GM23338 (cell line): Measurements from ENCODE around the gene LMBR1.

Experiments
- CREB1 ChIP-seq: fragments of 250-450 bp; sonication (Bioruptor Pico); IDR thresholded peaks from 2 replicates; pipeline ENCODE4 v1.5.0; 2020; ENCODE audit warnings: low read depth, mild to moderate bottlenecking, moderate library complexity
- CTCF ChIP-seq, 2 experiments: fragments of 200-600 bp in 1 of 2; sonication (generic) in 1 of 2; conservative IDR thresholded peaks; 2 replicates each; pipeline versions ENCODE4 v1.5.1 to v1.6.1; 2016 to 2017; ENCODE audit warnings: antibody characterized with exemption in 2 of 2, low read depth in 2 of 2, mild to moderate bottlenecking in 2 of 2, moderate library complexity in 1 of 2
- ETS1 ChIP-seq: IDR thresholded peaks from 2 replicates; pipeline ENCODE4 v1.6.1; 2016; ENCODE audit warnings: antibody characterized with exemption
- EZH2 ChIP-seq: fragments of 200-600 bp; sonication (generic); IDR thresholded peaks from one replicate; pipeline ENCODE4 v1.8.0; 2017; ENCODE audit warnings: antibody characterized with exemption, mild to moderate bottlenecking, low read depth; ENCODE audit not compliant: unreplicated experiment
- EZH2phosphoT487 ChIP-seq: fragments of 200-600 bp; sonication (generic); IDR thresholded peaks from one replicate; pipeline ENCODE4 v1.8.1; 2018; ENCODE audit warnings: antibody characterized with exemption; ENCODE audit not compliant: unreplicated experiment
- JUNB ChIP-seq: IDR thresholded peaks from one replicate; pipeline ENCODE4 v1.6.1; 2016; ENCODE audit warnings: antibody characterized with exemption; ENCODE audit not compliant: unreplicated experiment
- NANOG ChIP-seq: IDR thresholded peaks from 2 replicates; pipeline ENCODE4 v1.6.1; 2016; ENCODE audit warnings: antibody characterized with exemption, borderline replicate concordance
- POLR2AphosphoS5 ChIP-seq: IDR thresholded peaks from 2 replicates; pipeline ENCODE4 v1.6.1; 2016; ENCODE audit warnings: antibody characterized with exemption, low read depth
- REST ChIP-seq: IDR thresholded peaks from one replicate; pipeline ENCODE4 v1.6.1; 2018; ENCODE audit warnings: antibody characterized with exemption; ENCODE audit not compliant: unreplicated experiment
- STAT1 ChIP-seq: IDR thresholded peaks from one replicate; pipeline ENCODE4 v1.6.1; 2016; ENCODE audit warnings: antibody characterized with exemption; ENCODE audit not compliant: unreplicated experiment
- ZNF114 ChIP-seq: fragments of 250-450 bp; sonication (Bioruptor Pico); IDR thresholded peaks from 2 replicates; pipeline ENCODE4 v1.5.0; 2020; ENCODE audit warnings: mild to moderate bottlenecking, moderate library complexity
- ZNF331 ChIP-seq: fragments of 250-450 bp; sonication (Bioruptor Pico); IDR thresholded peaks from 2 replicates; pipeline ENCODE4 v1.5.0; 2020; ENCODE audit warnings: low read depth, mild to moderate bottlenecking, moderate library complexity
- ZNF462 ChIP-seq: fragments of 250-450 bp; sonication (Bioruptor Pico); IDR thresholded peaks from 2 replicates; pipeline ENCODE4 v1.5.0; 2020; ENCODE audit warnings: mild to moderate bottlenecking, moderate library complexity

GRCh38 chr7:156857757-156858156 is 35.2 kb downstream of the LMBR1 start:
- TF ChIP-seq CTCF (conservative IDR thresholded peaks at IDR 0.05; ENCODE audit: low read depth in 2 of 2) (no peak), EZH2 (no peak), CREB1 (CRISPR knock-in tag) (no peak), POLR2AphosphoS5 (no peak), REST (no peak), ZNF114 (CRISPR knock-in tag) (no peak), EZH2phosphoT487 (no peak), ZNF331 (CRISPR knock-in tag) (no peak), JUNB (no peak), ETS1 (no peak), STAT1 (no peak), NANOG (no peak), ZNF462 (CRISPR knock-in tag) (no peak)
